HG02852 (cell line): Measurements from ENCODE around the gene TPGS1.

Experiments used
- ATAC-seq: cut with Tn5 transposase; IDR thresholded peaks from one replicate; pipeline ENCODE4 v1.9.1; 2021; ENCODE audit warnings: mild to moderate bottlenecking, moderate library complexity; ENCODE audit not compliant: unreplicated experiment

The TPGS1 gene

GRCh38 chr19:536031-536880, 29.0 kb downstream of the TPGS1 start:
- no peak for ATAC-seq

GRCh38 chr19:536881-537404, 29.6 kb downstream of the TPGS1 start:
- no peak for ATAC-seq

- no peak for ATAC-seq
Observed at GRCh38 chr19:538641-539428, 31.5 kb downstream of the TPGS1 start.

- no peak for ATAC-seq
Observed at GRCh38 chr19:539429-540030, 32.2 kb downstream of the TPGS1 start.

- ATAC-seq = no peak
Observed at GRCh38 chr19:540867-541637, 33.8 kb downstream of the TPGS1 start.

- no peak for ATAC-seq
Observed at GRCh38 chr19:541699-542098, 34.4 kb downstream of the TPGS1 start.

- no peak for ATAC-seq
Observed at GRCh38 chr19:542173-542866, 35.0 kb downstream of the TPGS1 start.

GRCh38 chr19:543910-544608, 36.8 kb downstream of the TPGS1 start, which contains the start of gene GZMM:
Gene GZMM, plus strand, starts transcription at chr19:544053. Its CDS starts 19 bp downstream, at chr19:544072.
- ATAC-seq = no peak

GRCh38 chr19:547117-547516, 39.8 kb downstream of the TPGS1 start:
- no peak for ATAC-seq

GRCh38 chr19:547836-548720, 40.8 kb downstream of the TPGS1 start:
- no peak for ATAC-seq

GRCh38 chr19:548886-549830, 41.9 kb downstream of the TPGS1 start:
- no peak for ATAC-seq

GRCh38 chr19:554817-555216, 47.5 kb downstream of the TPGS1 start:
- ATAC-seq = no peak

GRCh38 chr19:555474-555808, 48.1 kb downstream of the TPGS1 start:
- ATAC-seq = no peak

GRCh38 chr19:556611-557382, 49.5 kb downstream of the TPGS1 start:
- ATAC-seq = no peak

- ATAC-seq = no peak
Observed at GRCh38 chr19:558770-559439, 51.6 kb downstream of the TPGS1 start.

GRCh38 chr19:560121-560520, 52.8 kb downstream of the TPGS1 start:
- ATAC-seq = no peak
